Erythroblast (primary cell): ENCODE data around the gene UNC13D.
"Not testable (repeated sequence)": the region's sequence is repeated elsewhere in the genome, so short reads cannot be mapped to it uniquely, and the experiment has no call there.

Experiments used
- DNase-seq, 2 experiments: peaks; one replicate each; lab custom pipeline; 2025; lab: John Stamatoyannopoulos, UW
- GATA1 ChIP-seq: IDR thresholded peaks from 2 replicates; pipeline ENCODE4 v1.6.1; 2011; ENCODE audit warnings: low read depth, mild to moderate bottlenecking, control low read depth, low read length, moderate library complexity
- POLR2A ChIP-seq: IDR thresholded peaks from 2 replicates; pipeline ENCODE4 v1.6.1; 2011; ENCODE audit warnings: mild to moderate bottlenecking, low read length

UNC13D gene

GRCh38 chr17:75878174-75878998, 34.2 kb upstream of the UNC13D start, which contains the start of gene TRIM47:
Gene TRIM47 (minus strand): TSS chr17:75878581. CDS start chr17:75878548, 33 bp downstream.
- TF ChIP-seq POLR2A (no peak), GATA1 (no peak)
- DNase-seq: peak; percentile 43 to 55

GRCh38 chr17:75877752-75878173, 33.6 kb upstream of the UNC13D start:
- TF ChIP-seq POLR2A (no peak), GATA1 (no peak)
- DNase-seq: peak; percentile 69 to 74

- TF ChIP-seq GATA1: no peak
- no peak for TF ChIP-seq POLR2A
- no peak for DNase-seq
These were observed 32.9 kb upstream of the UNC13D start for GRCh38 chr17:75876938-75877751.

GRCh38 chr17:75876190-75876937, 32.2 kb upstream of the UNC13D start:
- no peak for DNase-seq
- no peak for TF ChIP-seq POLR2A
- no peak for TF ChIP-seq GATA1

- DNase-seq: no peak
- TF ChIP-seq GATA1 (no peak), POLR2A (no peak)
These were observed 31.7 kb upstream of the UNC13D start for GRCh38 chr17:75875940-75876189.

- TF ChIP-seq GATA1: no peak
- no peak for TF ChIP-seq POLR2A
- no peak for DNase-seq
These were observed 31.2 kb upstream of the UNC13D start for GRCh38 chr17:75875182-75875939.

GRCh38 chr17:75874323-75875181, 30.3 kb upstream of the UNC13D start:
- DNase-seq: no peak
- TF ChIP-seq GATA1 (no peak), POLR2A (no peak)

GRCh38 chr17:75873587-75874322, 29.6 kb upstream of the UNC13D start:
- TF ChIP-seq GATA1 (no peak), POLR2A (no peak)
- no peak for DNase-seq

GRCh38 chr17:75872434-75873351, 28.5 kb upstream of the UNC13D start:
- TF ChIP-seq POLR2A (no peak), GATA1 (no peak)
- DNase-seq: peak in 1 of 2 experiments; percentile 33

GRCh38 chr17:75870228-75870627, 26.0 kb upstream of the UNC13D start:
- DNase-seq: not testable (repeated sequence)
